ENCODE results near the gene SIPA1.
"Not testable (repeated sequence)": the region's sequence is repeated elsewhere in the genome, so short reads cannot be mapped to it uniquely, and the experiment has no call there.

SIPA1 gene

DNA sequence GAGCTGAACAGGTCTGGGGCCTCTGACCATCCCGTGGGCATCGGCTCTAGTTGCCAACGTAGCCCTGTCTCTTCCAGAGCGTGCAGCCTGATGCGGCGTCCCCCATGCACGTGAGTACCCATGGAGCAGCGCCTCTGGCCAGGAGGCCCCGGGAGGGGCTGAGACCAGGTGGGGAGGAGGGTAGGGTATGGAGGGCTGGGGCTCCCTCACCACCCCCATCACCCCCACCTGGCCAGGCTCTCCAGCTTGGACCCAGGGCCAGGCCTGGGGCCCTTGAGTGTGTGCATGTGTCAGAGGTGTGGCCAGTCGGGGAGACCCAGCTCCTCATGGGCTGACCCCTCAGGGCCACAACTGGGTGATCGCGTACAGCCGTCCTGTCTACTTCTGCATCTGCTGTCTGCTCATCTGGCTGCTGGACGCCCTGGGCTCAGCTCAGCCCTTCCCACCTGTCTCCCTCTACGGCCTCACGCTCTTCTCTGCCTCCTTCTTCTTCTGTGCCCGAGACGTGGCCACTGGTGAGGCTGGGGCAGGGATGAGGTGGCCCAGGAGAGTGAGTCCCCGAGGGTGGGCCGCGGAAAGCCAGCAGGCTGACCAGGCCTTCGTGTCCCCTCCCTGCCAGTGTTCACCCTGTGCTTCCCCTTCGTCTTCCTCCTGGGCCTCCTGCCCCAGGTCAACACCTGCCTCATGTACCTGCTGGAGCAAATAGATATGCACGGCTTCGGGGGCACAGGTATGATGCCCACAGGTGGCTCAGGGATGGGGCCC is 13.9 kb upstream of the SIPA1 start:
- DNase-seq (ENCODE audit: low spot score) (no peak), FAIRE-seq (no peak)

DNA sequence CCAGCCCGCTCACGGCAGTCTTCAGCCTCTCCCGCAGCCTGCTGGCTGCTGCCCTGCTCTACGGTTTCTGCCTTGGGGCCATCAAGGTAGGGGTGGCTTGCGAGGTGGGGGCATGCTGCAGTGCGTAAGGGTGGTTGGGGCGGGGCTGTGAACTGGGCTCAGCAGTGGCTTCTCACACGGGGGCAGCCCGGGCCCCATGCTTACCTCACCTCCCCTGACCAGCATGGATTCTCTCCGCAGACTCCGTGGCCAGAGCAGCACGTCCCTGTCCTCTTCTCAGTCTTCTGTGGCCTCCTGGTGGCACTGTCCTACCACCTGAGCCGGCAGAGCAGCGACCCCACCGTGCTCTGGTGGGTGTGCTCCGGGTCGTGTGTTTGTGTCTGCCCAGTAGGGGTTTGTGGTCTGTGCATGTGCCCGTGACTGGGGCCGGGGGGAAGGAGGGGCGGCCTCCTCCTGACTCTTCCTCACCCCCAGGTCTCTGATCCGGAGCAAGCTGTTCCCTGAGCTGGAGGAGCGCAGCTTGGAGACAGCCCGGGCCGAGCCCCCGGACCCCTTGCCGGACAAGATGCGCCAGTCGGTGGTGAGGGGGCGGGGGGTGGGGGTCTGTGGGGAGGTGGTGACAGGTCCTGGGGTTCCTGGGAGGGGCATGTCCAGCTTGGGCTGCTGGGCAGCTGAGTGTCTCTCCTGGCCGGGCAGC is 12.8 kb upstream of the SIPA1 start:
- FAIRE-seq (no peak), DNase-seq (ENCODE audit: low spot score) (no peak)

DNA sequence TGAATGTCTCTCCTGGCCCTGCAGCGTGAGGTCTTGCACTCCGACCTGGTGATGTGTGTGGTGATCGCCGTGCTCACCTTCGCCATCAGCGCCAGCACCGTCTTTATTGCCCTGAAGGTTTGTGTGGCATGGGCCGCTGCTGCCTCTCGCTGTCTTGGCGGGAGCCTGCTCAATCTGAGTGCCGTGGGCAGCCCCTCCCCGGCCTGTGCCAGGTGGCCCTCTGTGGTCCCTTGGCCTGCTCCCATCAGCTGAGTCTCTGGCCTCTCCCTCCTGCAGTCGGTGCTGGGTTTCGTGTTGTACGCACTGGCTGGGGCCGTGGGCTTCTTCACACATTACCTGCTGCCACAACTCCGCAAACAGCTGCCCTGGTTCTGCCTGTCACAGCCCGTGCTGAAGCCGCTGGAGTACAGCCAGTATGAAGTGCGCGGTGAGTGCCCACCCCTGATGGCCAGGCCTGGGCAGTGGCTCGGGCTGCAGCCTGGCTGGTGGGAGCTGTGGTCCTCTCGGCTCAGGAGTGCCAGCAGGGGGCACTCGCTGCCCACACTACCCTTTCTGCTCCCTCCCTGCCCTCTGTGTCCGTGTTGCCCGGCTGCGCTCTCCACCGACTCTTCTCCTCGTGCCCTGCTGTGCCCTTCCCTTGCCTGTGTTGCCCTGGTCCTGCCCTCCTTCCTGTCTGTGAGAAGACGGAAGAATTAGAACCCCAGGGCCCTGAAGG is 12.1 kb upstream of the SIPA1 start:
- peak; percentile 20 for FAIRE-seq
- peak; percentile 20 for DNase-seq (ENCODE audit: low spot score)

DNA sequence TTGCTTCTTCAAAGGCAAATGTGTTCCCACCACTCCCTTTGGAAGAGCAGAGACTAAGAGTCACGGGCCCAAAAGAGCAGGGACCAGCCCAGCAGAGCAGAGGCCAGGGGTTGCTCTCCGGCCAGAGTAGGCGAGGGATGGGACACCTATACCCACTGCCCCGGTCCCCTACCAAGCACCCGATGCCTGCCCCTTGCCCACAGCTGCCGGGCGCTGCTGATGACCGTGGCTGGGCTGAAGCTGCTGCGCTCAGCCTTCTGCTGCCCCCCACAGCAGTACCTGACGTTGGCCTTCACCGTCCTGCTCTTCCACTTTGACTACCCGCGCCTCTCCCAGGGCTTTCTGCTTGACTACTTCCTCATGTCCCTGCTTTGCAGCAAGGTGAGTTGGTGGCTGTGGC is 10.7 kb upstream of the SIPA1 start:
- DNase-seq (ENCODE audit: low spot score) (no peak), FAIRE-seq (no peak)

DNA sequence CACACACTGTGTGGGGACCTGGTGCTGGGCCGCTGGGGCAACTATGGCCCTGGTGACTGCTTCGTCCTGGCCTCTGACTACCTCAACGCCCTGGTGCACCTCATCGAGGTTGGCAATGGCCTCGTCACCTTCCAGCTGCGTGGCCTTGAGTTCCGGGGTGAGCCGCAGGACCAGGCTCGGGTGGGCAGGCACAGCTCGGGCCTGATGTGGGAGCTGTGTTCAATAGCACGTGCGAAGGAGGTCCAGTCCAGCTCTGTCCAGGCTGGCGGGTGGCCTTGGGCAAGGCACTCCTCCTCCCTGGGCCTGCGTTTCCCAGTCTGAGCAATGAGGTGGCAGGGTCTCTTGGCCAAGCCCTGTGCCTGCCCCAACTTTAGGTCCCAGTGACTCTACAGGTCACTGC is 8.3 kb upstream of the SIPA1 start:
- DNase-seq (ENCODE audit: low spot score) (no peak), FAIRE-seq (peak; percentile 5)

DNA sequence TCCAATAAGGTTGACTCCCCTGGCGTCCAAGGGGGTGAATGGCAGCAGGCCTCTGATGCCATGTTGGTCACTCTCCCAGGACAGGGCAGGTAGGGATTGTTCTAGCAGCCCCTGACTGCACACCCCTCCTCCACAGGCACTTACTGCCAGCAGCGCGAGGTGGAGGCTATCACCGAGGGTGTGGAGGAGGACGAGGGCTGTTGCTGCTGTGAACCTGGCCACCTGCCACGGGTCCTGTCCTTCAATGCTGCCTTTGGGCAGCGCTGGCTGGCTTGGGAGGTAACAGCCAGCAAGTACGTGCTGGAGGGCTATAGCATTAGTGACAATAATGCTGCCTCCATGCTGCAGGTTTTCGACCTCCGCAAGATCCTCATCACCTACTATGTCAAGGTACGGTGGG is 7.7 kb upstream of the SIPA1 start:
- FAIRE-seq: no peak
- no peak for DNase-seq (ENCODE audit: low spot score)

DNA sequence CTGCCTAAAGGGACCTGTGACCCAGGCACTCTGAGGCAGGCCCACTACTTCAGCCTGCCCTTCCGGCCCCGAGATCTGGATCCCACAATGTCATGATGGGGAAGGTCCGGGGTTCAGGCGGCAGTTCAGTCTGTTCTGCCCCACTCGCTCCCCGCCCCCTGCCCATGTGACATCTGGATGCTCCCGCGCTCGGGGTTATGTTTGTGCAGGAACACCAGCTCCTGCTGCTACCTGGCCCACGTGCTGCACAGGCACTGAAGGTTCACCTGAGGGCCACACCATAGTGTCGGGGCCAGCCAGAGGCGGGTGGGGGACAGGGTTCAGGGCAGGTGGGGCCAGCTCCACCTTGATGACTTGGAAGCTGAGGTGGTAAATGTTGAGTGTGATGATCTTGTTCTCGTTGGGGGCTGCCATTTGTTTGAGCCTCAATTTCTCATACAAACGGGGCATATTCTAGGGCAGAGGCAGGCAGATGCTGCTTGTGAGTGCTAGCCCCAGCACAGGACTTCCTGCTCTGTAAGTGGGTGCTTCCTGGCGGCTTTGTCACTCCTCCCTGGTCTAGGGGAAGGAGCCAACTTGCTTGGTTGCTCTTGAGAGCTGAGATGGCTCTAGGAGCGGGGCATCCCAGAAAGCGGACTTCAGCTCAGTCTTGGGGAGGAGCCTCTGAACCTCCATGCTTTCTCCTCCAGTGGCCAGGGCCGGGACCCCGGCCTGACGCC is 4.4 kb upstream of the SIPA1 start:
- no peak for FAIRE-seq
- DNase-seq (ENCODE audit: low spot score): no peak

DNA sequence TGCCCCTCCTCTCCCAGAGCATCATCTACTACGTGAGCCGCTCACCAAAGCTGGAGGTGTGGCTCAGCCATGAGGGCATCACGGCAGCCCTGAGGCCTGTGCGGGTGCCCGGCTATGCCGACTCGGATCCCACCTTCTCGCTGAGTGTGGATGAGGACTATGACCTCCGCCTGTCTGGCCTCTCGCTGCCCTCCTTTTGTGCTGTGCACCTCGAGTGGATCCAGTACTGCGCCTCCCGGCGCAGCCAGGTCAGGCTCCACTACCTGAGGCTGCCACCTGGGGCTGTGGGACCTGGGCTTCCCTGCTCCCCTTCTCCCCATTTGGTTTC is 3.8 kb upstream of the SIPA1 start:
- DNase-seq (ENCODE audit: low spot score) (no peak), FAIRE-seq (no peak)

DNA sequence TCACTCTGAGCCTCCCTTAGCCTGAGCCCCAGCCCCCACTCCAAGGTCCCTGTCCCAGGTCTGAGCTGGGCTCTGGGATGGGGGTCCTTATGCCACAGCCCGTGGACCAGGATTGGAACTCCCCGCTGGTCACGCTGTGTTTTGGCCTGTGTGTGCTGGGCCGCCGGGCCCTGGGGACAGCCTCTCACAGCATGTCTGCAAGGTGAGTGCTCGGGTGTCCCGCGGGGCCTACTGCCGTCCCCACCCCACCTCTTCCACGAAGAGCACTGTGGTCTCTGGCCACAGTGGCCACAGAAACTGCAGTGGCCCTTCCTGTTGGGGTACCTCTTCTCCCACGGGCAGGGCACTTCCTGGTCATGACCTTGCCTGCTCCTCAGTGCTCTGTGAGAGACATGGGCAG is 3.5 kb upstream of the SIPA1 start:
- DNase-seq (ENCODE audit: low spot score): no peak
- FAIRE-seq: no peak

DNA sequence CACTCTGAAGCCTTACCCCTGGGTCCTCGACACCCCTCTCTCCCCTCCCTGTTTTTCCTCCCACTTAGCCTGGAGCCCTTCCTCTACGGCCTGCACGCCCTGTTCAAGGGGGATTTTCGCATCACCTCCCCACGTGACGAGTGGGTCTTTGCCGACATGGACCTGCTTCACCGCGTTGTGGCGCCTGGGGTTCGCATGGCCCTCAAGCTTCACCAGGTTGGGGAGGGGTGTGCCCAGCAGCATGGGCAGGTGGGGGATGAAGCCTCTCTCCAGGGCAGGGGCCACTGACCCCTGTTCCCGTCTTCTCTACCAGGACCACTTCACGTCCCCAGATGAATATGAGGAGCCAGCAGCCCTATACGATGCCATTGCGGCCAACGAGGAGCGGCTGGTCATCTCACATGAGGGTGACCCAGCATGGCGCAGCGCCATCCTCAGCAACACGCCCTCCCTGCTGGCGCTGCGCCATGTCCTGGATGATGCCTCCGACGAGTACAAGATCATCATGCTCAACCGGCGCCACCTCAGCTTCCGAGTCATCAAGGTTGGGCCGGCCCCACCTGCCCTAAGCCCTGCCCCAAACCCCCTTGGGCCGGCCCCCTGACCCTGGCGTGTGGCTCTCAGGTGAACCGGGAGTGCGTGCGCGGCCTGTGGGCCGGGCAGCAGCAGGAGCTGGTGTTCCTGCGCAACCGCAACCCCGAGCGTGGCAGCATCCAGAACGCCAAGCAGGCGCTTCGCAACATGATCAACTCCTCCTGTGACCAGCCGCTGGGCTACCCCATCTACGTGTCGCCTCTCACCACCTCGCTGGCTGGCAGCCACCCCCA is 2.8 kb upstream of the SIPA1 start:
- FAIRE-seq (no peak), DNase-seq (ENCODE audit: low spot score) (no peak)

DNA sequence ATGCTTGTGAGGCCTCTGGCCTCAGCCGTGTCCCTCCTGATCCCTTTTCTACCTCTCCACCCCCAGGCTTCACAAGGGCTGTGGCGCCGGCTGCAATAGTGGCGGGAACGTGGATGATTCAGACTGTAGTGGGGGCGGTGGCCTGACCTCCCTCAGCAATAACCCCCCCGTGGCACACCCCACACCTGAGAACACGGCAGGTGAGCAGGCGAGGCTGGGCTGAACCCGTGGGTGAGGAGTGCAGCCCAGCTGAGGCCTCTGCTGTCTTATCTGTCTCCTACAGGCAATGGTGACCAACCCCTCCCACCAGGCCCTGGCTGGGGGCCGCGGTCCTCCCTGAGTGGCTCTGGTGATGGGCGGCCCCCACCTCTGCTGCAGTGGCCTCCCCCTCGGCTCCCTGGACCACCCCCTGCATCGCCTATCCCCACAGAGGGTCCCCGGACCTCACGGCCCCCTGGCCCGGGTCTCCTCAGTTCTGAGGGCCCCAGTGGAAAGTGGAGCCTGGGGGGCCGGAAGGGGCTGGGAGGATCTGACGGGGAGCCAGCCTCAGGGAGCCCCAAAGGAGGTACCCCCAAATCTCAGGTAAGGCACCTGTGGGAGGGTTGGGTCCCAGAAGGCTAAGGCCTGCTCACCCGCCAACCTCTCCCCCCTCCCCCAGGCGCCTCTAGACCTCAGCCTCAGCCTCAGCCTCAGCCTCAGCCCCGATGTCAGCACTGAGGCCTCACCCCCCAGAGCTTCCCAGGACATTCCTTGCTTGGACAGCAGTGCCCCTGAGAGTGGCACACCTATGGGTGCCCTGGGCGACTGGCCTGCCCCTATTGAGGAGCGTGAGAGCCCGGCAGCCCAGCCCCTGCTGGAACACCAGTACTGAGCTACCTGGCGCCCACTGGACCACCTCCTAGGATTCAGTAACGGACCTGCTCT is 1.5 kb upstream of the SIPA1 start:
- DNase-seq (ENCODE audit: low spot score) (no peak), FAIRE-seq (no peak)

DNA sequence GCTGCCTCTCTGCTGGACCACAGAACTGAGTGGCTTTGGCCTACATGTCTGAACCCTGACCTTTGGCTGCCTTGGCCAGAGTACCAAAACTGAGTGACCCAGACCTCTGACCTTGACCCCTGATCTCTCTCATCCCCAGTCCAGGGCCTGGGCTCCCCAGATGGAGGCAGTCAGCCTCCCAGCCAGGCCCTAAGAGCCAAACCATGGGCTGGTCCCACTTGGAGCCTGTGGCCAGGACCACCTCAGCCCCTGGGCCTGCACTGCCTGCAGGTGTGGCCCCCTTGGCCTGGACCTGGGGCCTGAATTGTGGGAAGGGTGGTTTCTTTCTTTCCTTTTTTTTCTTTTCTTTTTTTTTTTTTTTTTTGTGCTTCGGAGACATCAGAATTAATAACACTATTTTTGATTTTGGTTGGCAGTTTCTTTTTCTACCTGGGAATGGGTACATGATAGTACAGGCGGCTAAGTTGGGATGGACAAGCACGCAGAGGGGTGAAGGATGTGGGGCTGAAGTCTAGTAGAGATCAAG is 806 bp upstream of the SIPA1 start:
- FAIRE-seq: no peak
- no peak for DNase-seq (ENCODE audit: low spot score)

DNA sequence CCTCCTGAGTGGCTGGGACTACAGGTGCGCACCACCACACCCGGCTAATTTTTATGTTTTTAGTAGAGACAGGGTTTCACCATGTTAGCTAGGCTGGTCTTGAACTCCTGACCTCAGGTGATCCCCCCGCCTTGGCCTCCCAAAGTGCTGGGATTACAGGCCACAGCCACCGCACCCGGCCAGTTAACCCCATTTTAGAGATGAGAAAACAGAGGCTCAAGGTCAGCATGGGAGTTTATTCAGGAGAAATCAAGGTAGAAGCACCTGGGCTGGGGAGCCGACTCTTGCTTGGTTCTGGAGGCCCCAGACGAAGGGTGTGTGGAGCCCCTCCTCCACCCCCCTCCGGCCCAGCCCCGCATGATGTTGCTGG is 1.3 kb downstream of the SIPA1 start:
- DNase-seq (ENCODE audit: low spot score); FAIRE-seq: not testable (repeated sequence)

DNA sequence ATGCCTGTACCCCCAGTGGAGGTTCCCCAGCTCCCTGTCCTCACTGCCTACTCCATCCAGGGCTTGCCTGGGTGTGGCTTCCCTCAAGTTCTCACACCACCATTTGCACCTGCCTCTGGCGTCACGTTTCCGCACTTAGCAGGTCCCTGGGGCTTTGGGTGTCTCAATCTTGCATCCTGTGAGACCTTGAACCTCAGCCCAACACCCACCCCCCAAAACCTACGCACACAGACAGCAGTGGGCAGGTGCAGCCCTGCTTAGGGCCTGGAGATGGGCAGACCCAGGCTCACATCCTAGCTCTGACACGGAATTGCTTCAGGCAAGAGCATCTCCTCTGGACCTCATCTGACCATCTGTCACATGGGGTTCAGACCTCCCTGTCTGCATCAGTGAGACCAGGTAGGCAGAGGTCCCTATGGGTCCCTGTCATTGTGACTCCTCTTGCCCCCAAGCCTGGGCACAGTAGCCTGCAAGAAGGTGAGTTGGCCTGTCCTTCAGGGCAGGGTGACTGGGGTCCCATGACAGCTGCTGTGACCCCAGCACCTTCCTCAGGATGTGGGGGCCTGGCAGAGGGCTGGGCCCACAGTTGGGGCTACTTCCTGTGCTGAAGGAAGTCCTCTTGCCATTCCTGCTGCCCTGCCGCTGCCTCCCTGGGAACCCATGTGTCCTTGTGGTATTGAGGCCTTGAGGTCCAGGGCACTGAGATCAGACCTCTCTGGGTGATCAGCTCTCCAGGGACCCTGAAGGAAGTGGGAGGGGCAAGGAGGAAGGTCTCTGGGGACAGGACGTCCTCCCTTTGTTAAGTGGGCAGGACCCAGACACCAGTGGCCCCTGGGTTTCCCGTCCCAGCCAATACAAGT is 2.0 kb downstream of the SIPA1 start:
- DNase-seq (ENCODE audit: low spot score) (no peak), FAIRE-seq (no peak)

DNA sequence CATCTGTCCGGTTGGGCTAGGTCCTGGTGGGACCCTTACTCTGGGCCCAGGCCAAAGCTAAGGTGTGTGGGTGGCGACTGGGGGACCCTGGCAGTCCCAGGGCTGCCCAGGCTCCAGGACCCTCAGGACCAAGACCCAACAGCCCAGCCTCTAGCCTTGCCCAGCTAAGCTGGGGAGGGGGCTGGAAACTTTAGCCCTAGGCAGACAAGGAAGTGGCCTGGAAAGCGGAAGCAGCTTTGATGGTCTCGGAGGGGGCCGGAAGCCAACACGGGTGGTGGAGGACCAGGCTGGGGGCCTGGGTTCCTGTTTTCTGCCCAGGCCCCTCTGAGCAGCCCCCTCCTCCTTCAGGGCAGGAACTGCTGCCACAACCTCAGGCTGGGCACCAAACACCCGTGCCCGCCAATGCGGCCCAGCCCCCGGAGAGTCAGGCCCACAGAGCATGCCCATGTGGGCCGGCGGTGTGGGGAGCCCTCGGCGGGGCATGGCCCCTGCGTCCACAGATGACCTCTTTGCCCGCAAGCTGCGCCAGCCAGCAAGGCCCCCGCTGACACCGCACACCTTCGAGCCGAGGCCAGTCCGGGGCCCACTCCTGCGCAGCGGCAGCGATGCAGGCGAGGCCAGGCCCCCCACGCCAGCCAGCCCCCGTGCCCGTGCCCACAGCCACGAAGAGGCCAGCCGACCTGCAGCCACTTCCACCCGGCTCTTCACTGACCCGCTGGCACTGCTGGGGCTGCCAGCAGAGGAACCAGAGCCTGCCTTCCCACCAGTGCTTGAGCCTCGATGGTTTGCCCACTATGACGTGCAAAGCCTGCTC is 2.8 kb downstream of the SIPA1 start:
- FAIRE-seq: no peak
- DNase-seq (ENCODE audit: low spot score): no peak

DNA sequence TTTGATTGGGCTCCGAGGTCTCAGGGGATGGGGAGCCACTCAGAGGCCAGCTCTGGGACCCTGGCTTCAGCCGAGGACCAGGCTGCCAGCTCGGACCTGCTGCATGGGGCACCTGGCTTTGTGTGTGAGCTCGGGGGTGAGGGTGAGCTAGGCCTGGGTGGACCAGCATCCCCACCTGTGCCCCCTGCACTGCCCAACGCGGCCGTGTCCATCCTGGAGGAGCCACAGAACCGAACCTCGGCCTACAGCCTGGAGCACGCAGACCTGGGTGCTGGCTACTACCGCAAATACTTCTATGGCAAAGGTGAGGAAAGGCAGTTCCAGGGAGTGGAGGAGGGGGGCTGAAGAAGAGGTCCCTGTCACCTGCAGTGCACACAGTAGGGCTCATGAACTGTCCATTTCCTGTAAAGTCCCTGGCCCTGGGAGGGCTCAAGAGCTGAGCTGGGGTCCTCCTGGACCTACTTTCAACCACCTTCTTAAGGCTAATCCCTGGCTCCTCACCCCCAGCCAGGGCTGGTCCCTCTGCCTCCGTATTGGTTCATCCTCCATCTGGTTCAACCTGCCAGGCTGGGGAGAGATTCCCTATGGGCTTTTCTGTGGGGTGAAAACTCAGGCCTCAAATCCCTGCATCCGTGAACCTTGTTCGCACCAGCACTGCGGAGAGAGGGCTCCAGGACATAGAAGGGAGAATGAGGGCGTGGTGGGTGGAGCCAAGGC is 3.6 kb downstream of the SIPA1 start:
- no peak for FAIRE-seq

DNA sequence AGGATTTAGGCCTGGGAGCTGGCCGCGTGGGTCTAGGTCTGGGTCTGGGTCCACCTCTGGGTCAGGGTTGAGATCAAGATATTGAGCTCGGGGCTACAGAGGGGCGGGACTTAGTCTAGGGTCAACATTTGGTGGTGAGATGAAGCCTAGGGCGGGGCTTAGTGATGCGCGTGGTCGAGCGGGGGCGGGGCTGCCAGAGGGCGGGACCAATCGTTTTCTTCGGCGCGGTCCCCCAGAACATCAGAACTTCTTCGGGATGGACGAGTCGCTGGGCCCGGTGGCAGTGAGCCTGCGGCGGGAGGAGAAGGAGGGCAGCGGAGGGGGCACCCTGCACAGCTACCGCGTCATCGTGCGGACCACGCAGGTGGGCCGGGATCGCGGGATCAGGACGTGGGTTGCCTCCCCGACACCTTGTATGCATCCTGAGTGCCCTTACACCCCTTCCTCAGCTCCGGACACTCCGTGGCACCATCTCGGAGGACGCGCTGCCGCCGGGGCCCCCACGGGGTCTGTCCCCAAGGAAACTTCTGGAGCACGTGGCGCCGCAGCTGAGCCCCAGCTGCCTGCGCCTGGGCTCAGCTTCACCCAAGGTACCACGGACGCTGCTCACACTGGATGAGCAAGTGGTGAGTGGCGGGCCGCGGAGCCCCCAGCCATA is 4.2 kb downstream of the SIPA1 start:
- FAIRE-seq (no peak), DNase-seq (ENCODE audit: low spot score) (no peak)

More for the DNA sequence above, 3.6 kb downstream of the SIPA1 start:
- no peak for DNase-seq (ENCODE audit: low spot score)
